NCI-H1417 treated with DMSO at 0.1 percent for 48 hours (cell line): Measurements from ENCODE around the gene CACNB2.

Experiments used
- DNase-seq: peaks from one replicate; lab custom pipeline; 2025; lab: John Stamatoyannopoulos, UW

Gene CACNB2

GRCh38 chr10:18455086-18455884 is 315.1 kb downstream of the CACNB2 start:
- no peak for DNase-seq

- no peak for DNase-seq
Measured at GRCh38 chr10:18456984-18457383, 316.8 kb downstream of the CACNB2 start.

- DNase-seq = no peak
Measured at GRCh38 chr10:18460032-18460431, 319.8 kb downstream of the CACNB2 start.

- no peak for DNase-seq
Measured at GRCh38 chr10:18463673-18464211, 323.5 kb downstream of the CACNB2 start.

- no peak for DNase-seq
Measured at GRCh38 chr10:18469125-18469524, 328.9 kb downstream of the CACNB2 start.

GRCh38 chr10:18472977-18473376 is 332.8 kb downstream of the CACNB2 start:
- DNase-seq = no peak

- DNase-seq = no peak
Measured at GRCh38 chr10:18473424-18474117, 333.3 kb downstream of the CACNB2 start.

- no peak for DNase-seq
Measured at GRCh38 chr10:18474118-18474455, 333.9 kb downstream of the CACNB2 start.

GRCh38 chr10:18476076-18476647 is 335.9 kb downstream of the CACNB2 start:
- no peak for DNase-seq

- no peak for DNase-seq
Measured at GRCh38 chr10:18478354-18478753, 338.1 kb downstream of the CACNB2 start.

GRCh38 chr10:18479502-18479901 is 339.3 kb downstream of the CACNB2 start:
- DNase-seq = no peak

GRCh38 chr10:18483516-18484186 is 343.4 kb downstream of the CACNB2 start:
- no peak for DNase-seq

GRCh38 chr10:18486438-18486837 is 346.2 kb downstream of the CACNB2 start:
- no peak for DNase-seq

- no peak for DNase-seq
Measured at GRCh38 chr10:18490755-18491154, 350.5 kb downstream of the CACNB2 start.

- no peak for DNase-seq
Measured at GRCh38 chr10:18497806-18498369, 357.7 kb downstream of the CACNB2 start.

- no peak for DNase-seq
Measured at GRCh38 chr10:18498998-18499397, 358.8 kb downstream of the CACNB2 start.

GRCh38 chr10:18500576-18500975 is 360.4 kb downstream of the CACNB2 start:
- DNase-seq = no peak

GRCh38 chr10:18501198-18501597 is 361.0 kb downstream of the CACNB2 start:
- DNase-seq = no peak

- DNase-seq = no peak
Measured at GRCh38 chr10:18501629-18502028, 361.4 kb downstream of the CACNB2 start.

GRCh38 chr10:18504161-18504560 is 363.9 kb downstream of the CACNB2 start:
- no peak for DNase-seq

- no peak for DNase-seq
Measured at GRCh38 chr10:18505456-18506118, 365.4 kb downstream of the CACNB2 start.

GRCh38 chr10:18508587-18508986 is 368.4 kb downstream of the CACNB2 start:
- DNase-seq = no peak
